Measurements from ENCODE around the gene VPS41.
"Not testable (repeated sequence)": the region's sequence is repeated elsewhere in the genome, so short reads cannot be mapped to it uniquely, and the experiment has no call there.

Gene VPS41

DNA sequence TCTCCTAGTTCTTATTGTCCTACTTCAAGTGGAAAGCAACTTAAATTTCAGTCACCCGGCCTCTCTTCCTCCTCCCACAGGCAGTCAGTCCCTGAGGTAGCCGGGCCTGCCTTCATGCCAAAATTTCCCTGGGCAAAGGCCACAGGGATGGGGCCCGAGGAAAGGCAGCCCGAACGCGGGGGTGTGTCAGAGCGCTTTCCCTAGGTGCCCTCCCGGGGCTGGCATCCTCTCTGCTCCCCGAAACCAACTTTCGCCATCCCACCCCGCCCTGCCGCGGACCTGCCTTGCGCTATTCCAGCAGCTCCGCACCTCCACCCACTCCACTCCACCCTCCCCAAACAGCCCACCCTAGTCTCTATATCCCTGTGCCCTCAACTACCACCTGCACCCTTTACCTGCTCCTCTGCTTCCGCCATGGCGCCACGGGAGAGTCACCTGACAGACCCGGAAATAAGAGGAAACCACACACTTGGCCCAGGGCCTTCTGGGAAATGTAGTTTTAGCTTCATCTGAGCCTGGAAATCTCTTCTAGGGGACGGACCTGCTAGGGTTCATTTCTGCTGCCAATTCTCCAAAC is at the start of gene VPS41:
Gene VPS41, minus strand, starts transcription at position 433 of the 577 bp plus-strand sequence. Its CDS starts 17 bp downstream, at position 416.
- peak; percentile 85 for DNase-seq (ENCODE audit: low spot score)

DNA sequence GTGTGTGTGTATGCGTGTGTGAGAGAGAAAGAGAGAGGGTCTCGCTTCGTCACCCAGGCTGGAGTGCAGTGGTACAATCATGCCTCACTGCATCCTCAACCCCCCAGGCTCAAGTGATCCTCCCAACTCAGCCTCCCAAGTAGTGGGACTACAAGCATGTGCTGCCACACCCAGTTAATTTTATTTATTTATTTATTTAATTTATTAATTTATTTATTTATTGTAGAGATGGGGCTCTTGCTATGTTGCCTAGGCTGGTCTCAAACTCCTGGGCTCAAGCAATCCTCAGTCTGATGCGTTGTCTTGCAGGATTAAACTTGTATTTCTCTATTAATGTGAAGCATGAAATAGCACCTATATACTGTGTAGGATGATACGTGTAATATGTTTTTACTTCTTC is 46.9 kb upstream of the VPS41 start:
- no peak for DNase-seq (ENCODE audit: low spot score)

DNA sequence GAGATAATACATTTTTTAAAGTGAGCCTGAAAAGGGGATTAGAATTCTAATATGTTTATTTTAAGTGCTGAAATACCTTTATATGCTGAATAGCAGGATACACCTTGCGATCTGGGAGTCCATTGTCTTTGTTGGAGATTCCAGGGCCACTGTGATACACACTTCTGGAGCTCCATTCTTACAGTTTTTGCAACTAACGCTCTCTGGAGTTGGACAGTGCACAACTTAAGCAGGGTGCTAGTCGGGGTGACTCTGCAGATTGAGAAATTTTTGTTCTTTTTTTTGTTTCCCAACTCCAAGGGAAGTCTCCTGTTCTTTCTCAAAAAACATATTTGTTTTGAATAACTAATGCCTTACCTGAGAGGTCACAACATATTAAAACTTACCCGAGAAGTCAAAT is 45.0 kb upstream of the VPS41 start:
- DNase-seq (ENCODE audit: low spot score): no peak

DNA sequence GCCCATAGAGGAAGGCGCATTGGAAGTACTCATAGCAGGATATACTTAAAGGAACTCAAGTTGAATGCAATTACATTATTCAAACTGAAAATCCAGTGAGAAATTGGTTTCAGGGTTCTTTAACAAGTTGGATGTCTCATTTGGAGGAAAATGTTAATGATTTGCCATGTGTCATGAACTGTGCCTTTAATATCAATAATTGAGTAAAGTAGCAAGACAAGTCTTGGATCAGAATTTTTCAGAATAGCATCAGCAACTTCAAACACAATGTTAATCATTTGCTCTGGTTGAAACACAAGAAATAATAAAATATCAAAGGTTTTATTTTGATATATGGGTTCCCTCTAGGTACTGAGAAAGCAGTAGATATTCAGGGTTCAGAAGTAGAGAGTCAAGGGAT is 44.2 kb upstream of the VPS41 start:
- no peak for DNase-seq (ENCODE audit: low spot score)

DNA sequence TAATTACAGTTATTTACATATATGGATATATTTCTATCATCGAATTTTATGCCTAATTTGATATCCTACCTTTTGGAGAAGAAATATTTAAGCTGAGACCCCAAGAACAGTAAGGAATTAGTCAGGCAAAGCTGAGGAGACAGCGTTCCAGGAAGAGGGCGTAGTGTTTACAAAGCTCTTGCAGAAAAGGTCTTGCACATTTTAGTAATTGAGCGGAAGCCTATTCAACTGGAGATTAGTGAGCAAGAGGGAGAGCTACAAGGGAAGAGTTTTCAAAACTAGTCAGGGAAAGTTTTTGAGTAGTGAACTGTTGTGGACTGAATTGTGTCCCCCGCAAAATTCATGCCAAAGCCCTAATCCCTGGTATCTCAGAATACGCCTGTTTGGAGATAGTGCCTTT is 42.2 kb upstream of the VPS41 start:
- DNase-seq (ENCODE audit: low spot score): no peak

DNA sequence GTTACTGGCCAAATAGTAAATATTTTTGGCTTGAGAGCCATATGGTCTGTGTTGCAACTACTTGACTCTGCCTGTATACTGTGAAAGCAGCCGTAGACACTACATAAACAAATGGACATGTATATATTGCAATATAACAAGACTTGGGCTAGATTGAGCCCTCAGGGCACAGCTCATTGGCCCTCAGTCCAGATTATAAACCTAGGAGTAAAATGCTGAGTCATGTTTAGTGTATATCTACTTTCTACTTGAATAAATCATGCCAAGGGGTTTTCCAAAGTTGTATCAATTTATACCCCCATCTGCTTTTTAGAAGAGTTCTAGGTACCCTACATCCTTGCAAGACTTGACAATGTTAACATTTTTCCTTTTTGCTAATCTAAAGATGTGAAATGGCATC is 41.3 kb upstream of the VPS41 start:
- no peak for DNase-seq (ENCODE audit: low spot score)

DNA sequence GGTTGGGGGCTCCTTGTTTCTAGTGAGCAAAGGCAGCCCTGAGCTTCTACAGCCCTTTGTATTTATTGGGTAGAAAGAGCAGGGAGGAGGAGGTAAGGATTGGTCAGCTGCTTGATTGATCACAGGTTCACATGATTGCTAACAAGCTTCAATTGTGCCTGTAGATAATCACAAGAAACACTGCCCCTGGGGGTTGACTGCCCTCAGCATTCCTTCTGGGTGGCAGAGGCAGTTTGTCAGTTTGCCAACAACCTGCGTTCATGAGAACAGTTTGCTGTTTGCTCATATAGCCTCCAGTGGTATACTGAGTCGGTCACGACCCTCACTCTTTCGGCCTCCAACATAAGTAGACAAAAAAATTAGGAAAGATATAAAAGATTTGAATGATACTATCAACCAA is 38.5 kb upstream of the VPS41 start:
- DNase-seq (ENCODE audit: low spot score): not testable (repeated sequence)

DNA sequence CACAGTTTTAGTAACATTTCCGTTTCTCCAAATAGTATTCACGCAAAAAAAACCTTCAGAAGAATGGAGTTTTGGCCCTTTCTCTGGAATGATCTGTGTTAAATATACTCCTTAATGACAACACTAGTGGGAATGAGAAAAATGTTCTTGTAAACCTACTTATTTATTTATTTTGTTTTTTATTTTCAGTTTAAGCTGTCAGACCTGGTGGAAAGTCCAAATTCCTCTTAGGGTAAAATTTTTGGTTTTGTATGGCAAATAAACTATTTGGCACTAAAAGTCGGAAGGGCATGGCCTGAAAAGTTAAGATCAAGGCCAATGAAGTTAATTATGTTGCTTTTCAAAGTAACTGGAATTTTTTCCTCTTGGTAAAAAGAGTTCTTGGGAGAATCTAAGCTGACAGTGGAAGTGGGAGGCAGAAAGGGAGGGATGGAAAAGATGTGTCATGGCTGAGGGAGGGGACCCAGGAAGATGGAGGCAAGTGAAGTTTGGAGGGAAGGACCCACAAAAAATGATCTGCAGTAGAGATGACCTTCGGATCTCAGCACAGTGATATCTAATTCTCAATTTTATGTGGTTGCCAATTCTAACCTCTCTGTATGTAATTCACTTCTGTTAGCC is 33.5 kb upstream of the VPS41 start:
- DNase-seq (ENCODE audit: low spot score): no peak

DNA sequence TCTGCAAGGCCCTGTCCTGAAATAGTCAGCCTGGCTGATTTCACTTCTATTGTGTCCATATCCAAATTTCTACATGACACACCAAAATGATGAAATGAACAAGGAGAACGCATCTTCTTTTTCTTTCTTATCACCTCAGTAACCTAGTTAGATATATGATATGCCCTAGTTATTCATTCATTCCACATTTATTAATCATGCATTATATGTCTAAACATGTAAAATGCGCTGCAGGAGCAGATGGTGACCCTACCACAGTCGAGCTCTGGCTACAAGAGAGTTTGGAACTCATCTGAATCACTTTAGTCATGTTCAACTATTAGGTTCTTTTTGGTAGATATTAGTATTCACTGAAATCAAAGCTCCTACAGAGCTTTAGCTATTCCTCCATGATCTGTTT is 31.8 kb upstream of the VPS41 start:
- no peak for DNase-seq (ENCODE audit: low spot score)

DNA sequence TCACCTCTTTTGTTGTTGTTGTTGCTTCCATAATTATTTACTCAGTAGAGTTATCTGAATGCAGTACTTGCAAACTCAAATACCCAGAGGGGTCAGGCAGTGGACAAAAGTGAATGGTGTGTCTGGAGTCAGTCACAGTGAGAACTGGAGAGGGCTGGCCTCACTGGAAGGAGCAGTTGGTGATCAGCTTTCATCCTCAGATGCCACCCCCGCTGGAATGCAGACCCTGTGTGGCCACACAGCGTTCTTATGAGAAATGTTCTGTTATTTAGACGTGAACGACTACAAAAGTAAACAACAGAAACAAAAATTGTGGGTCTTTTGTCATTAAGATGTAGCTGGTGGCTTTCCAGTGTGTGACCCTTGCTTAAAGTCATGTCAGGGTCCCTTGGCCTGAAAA is 29.6 kb upstream of the VPS41 start:
- no peak for DNase-seq (ENCODE audit: low spot score)

DNA sequence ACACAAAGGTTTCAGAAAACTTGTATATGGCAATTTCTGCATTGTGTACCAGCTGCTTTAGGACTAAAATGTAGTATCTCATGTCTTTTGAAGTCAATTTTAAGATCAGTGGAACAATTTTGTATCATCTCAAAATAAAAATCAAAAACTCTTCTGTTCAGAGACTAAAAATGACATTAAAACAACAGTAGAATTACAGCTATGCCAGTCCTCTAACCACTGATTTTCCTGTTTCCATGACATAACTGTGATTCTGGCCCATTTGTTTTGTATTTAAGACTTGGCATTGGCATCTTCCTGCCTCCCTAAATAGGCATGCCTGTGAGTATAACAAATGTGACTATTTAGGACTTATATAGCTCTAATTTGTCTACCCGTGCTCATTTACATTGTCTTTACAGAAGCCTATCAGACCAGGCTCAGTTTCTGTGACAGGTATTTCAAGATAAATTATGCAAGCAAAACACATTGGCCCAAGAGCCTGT is 29.1 kb upstream of the VPS41 start:
- no peak for DNase-seq (ENCODE audit: low spot score)

DNA sequence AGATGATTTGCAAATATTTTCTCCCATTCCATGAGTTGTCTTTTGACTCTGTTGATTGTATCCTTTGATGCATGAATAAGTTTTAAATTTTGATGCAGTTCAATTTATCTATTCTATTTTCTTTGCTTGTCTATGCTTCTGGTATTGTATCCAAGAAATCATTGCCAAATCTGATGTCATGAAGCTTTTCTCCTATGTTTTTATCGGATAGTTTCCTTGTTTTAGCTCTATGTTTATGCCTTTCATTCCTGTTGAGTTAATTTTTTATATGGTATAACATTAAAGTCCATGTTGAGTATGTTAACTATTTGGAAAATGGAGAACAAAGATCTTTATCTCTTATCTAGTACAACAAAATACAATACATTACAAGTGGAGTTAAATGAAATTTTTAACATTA is 27.6 kb upstream of the VPS41 start:
- no peak for DNase-seq (ENCODE audit: low spot score)

DNA sequence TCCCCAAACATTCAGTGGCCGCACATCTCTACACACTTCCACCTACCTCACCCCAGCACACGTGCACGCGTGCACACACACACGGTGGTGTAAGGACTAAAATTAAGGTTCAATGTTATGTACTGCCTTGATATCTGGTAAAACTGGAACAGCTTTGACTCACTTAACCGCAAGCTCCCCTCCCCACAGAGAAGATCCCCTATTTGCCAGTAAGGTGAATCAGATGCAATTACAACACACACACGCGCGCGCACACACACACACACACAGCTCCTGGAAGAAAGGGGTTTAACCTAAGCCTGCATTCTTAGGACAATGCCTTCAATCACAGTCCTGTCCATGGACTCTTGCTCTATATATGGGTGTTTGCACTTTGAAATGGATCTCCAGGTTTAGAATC is 25.5 kb upstream of the VPS41 start:
- DNase-seq (ENCODE audit: low spot score): no peak

DNA sequence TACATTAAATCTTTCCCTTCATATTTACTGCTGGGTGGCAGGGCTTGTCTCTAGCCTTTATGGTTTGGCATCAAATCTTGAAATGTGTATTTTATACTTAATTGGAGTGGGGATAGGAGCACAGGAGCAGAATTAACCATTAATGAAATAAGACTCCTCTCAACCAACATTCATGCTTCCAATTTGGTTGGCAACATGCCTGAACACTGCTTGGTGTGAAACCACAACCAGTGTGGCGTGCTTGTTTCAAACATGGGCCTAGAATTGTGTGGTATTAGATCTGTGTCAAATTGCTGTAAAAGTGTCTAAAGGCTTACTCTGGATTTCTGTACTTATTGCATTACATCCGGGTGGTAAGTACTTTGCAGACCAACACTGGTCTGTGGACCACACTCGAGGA is 25.1 kb upstream of the VPS41 start:
- no peak for DNase-seq (ENCODE audit: low spot score)

DNA sequence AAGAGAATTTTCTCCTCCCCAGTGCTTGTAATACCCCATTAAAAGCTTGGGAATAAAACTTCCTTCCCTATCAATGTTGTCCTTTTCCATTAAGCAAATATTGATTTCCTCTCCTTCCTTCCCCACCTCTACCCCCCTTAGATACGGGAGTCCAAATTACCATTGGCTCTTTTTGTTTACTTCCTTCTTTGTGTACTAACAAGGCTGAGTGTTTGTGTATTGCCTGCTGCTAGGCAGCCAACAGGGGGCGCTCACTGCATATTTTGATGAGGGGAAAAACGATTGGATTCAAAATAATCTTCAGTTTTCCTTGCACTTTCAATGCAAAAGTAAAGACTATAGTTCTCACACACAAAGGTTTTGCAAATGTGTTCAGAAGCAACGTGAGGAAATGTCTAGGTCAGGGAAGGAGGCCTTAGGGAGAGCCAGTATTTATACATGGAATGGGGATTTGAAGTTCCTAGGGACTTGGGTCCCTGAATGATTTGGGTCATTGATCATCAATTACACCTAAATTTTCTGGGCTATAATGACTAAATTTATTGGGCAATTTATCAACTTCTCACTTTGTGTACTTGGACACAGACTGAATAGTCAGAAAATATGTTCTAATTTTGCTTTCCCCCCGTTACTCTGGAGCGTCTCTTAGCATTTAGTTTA is 23.6 kb upstream of the VPS41 start:
- peak; percentile 52 for DNase-seq (ENCODE audit: low spot score)

DNA sequence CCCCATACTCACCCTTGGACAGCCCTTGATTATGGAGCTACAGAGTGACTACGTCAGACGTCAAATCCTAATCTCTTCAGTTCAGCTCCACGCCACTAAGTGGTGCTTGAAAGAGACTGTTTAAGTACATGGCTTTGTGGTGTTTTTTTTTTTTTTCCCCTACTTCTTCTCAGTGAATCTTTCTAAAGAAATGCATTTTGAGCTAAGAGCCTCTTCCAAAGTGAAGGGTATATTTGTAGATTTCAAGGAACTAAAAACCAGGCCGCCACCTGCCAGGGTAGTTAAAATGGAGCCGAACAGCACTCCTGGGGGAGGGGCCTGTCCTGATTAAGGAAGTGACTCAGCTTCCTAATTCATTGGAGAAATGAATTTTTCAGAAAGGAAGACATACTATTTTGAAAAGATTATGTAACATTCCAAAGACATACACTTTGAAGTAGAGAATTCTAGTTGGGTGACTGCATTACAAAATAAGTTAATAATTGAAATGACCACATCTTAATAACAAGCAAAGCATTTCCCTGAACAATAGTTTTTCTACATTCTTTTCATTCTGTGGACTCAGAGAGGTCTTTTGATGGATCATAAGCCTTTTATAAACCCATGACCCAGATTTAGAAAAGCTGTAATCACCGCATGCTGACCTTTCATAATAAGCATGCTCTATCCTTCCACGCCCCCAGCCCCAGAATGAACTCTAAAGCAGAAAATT is 20.6 kb upstream of the VPS41 start:
- DNase-seq (ENCODE audit: low spot score): no peak

DNA sequence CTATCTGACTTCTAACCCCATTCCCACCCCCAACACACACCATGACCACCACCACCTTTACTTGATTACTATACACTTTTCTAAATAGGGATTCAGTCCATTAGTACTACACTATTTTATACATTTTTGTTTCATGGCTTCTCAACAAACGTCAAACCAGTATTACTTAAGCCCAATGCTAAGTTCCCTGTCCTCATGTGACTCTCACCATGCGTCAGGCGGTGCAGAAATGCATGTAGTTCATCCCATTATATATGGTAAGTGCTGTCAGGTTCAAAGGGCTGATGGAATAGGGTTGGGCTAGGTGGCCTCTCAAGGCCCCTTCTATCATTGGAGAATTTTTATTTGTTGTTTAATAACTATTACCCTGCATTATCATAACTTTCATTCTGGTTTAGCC is 19.5 kb upstream of the VPS41 start:
- DNase-seq (ENCODE audit: low spot score): no peak

DNA sequence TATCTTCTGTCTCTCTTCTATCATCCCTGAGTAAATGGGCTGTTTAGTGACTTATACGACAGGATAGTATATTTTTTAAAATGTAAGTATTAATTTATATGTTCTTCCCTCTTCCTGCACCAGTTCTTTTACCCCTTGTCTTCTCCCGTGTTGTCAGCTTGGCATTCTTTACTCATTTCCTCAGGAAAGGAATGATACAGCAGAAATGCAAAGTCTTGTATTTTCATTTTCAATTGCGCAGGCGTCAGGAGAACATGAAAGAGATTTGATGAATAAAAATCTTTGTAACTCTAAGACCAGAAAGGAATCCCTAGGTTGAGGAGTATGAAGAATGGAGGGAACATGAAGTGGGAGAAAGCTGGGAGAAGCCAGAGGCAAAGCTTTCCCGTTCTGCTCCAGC is 18.8 kb upstream of the VPS41 start:
- DNase-seq (ENCODE audit: low spot score): no peak

DNA sequence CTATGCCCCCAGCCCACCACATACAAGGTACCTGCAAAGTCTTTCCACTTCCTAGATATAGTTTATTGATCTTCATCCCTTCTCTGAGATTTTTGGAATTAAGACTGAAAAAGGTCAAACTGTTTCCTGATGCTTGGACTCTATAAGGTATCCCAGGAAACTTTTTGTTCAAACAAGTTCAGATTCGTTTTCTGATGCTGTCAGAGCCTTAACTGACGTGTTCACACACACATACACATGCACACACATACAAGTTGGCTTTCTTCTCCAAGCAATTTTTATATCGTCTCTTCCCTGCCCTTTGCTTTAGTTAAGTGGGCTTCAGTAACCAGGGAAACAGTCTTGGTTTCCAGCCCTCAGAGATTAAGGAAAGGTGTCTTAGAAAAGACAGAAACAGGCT is 11.7 kb upstream of the VPS41 start:
- no peak for DNase-seq (ENCODE audit: low spot score)

DNA sequence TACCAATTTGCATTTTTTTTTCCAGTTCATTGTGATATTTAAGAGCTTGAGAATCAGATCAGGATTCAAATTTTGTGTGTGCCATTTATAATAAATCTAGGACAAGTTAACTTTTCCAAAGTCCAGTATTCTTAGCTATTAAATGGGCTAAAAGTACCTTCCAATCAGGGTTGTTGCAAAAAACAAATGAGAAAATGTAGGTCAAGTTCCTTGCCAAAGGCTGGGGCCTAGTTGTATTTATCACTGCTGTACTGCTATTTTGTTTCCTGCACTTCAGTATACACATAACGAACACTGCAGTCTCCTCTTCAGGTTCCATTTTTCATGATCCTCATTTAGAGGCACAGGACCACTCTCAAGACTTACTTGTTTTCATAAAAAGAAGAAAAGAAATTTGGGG is 7.4 kb upstream of the VPS41 start:
- DNase-seq (ENCODE audit: low spot score): no peak

DNA sequence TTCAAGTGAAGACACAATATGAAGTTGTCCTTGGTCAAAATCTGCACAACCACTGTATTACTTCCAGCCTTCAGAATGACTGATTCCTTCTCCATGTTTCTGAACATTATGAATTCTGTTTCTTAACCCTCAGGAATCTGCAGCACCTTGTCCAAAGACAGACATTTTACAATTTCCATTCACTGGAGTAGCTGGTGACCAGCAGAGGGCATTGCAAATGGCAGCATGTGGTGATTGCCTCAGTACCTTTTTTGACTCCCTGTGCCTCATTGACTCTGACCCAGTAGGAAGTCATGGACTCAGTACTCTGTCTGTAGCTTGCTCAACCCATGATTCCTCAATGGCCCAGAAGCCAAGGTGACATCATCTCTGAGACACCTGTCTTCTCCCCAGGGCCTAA is 879 bp upstream of the VPS41 start:
- DNase-seq (ENCODE audit: low spot score): no peak

DNA sequence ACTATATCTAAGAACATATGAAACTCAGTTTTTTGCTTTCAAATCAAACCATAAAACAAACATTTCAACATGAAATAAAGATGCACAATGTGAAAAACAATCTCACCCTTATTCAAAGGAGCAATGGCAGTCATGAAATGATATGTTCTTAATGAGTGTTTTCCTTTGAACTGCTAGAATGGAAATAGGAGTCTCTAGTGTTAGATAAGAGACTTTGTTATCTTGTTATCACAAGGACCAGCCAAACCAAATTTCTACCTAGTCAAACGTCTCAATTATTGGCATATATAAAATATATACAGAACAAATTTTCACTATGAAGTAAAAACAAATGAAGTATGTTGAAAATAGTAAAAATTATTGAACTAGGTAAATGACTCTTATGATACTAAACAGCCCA is 1.2 kb downstream of the VPS41 start:
- DNase-seq (ENCODE audit: low spot score): no peak

DNA sequence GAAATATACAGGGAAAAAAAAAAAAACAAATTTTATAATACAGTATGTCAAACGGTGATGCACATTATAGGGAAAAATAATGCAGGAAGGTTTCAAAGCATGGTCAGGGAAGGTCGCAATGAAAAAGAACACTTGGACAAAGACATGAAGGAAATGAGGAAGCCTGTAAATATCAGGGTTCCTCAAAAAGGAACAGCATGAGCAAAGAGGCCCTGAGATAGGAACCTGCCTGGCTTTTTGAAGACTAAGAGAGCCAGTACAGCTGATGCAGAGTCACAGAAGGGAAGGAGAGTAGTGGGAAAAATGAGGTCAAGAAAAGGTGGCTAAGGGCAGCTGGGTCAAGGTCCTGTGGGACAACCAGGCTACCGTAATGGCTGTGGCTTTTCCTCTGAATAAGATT is 1.9 kb downstream of the VPS41 start:
- DNase-seq (ENCODE audit: low spot score): no peak
